Left ventricle myocardium inferior (tissue), 1 donor: ENCODE data around the gene AMN. TPM values are rescaled to one million over a fixed set of nuclear protein-coding genes. Genes with fewer than 3 reads are reported as not detected.

Source experiments
- DNase-seq: peaks from one replicate; pipeline ENCODE4 v3.0.0-alpha.2; 2020
- H3K27ac ChIP-seq: fragments of 200-600 bp; replicated peaks from 2 replicates; pipeline ENCODE4 v1.8.0; 2021
- H3K27me3 ChIP-seq: fragments of 200-600 bp; 2 replicates; pipeline ENCODE4 v1.8.0; 2021; ENCODE audit warnings: low read depth
- H3K36me3 ChIP-seq: fragments of 200-600 bp; 2 replicates; pipeline ENCODE4 v1.8.0; 2021
- H3K4me1 ChIP-seq: fragments of 200-600 bp; 2 replicates; pipeline ENCODE4 v1.8.0; 2021
- H3K4me3 ChIP-seq: fragments of 200-600 bp; 2 replicates; pipeline ENCODE4 v1.8.0; 2021; ENCODE audit warnings: mild to moderate bottlenecking, moderate library complexity
- H3K9me3 ChIP-seq: fragments of 200-600 bp; replicated peaks from 2 replicates; pipeline ENCODE4 v1.8.0; 2021
- CTCF ChIP-seq: fragments of 200-600 bp; IDR thresholded peaks from 2 replicates; pipeline ENCODE4 v1.8.0; 2021; ENCODE audit warnings: antibody characterized with exemption, mild to moderate bottlenecking, borderline replicate concordance
- intact Hi-C: fragments of 100-400 bp; cut with micrococcal nuclease; formaldehyde crosslinking; loops from one replicate; pipeline ENCODE4 v1.11.0; 2022
- total RNA-seq: library from RNA; stranded (reverse); fragmentation: NEBNext Ultra II Directional; extraction: Animal tissue kit (Norgen Biotek cat#: 25700); gene quantifications from one replicate; pipeline ENCODE4 v1.2.1, GENCODE V29; 2021
- donor health status: DM: no; HTN: yes; CAD: no; lungs with severe emphysema.

Gene AMN
- total RNA-seq, 1 donor from 2014 or later, result not detected

DNA sequence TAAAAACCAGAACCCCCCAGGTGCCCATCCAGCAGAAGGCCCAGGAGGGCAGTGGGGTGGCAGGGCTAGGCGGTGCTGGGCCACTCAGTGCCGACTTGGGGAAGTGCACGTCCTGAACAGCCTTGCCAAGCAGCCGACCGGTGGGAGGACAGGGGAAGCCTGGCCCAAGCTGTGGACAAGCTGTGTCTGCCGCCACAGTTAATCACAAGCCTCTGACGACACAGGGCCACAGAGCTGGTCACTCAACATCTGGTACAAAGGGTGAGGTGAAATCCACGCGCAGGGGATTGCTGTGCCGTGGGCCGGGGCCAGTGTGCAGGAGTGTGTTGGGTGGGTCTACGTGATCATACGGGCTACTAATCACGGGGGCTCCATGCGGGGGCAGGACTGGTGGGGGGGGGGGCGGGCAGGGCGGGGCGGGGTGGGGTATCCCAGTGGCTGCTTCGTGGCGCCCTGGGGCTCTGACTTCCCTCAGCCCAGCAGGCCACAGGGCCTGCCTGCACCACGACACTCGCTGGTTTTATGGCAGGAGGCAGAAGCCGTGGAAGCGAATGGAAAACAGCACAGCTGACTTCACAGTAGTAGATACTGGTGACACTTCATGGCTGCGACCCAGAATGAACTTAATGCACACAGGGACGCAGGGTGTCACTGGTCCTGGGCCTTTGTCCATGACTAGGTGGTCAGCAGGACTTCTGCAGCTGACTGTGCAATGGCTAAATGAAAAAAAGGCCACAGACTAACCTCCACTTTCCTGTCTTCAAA, 10.2 kb downstream of the AMN start:
- no peak for TF ChIP-seq CTCF
- DNase-seq, result no peak
- Histone ChIP-seq H3K27ac (no peak overlapping the region), H3K4me1 (peaks cover 30% of the 10 kb centered on the region), H3K27me3 (peaks cover 31% of the 10 kb centered on the region), H3K4me3 (no peak overlapping the region), H3K36me3 (peaks cover 49% of the 10 kb centered on the region), H3K9me3 (no peaks in the 10 kb centered on the region)
- intact Hi-C loops, result no loop called here

- TF ChIP-seq CTCF, result no peak
- H3K4me1 ChIP-seq, result peaks cover 21% of the 10 kb centered on the region
- no peaks in the 10 kb centered on the region for H3K9me3 ChIP-seq
- peaks cover 20% of the 10 kb centered on the region for H3K27me3 ChIP-seq
- no peak for DNase-seq
- peaks cover 60% of the 10 kb centered on the region for H3K36me3 ChIP-seq
- H3K27ac ChIP-seq, result no peak overlapping the region
- intact Hi-C loops, result no loop called here
- no peak overlapping the region for H3K4me3 ChIP-seq
These were observed 11.3 kb downstream of the AMN start for GRCh38 chr14:102933618-102934231.

DNA sequence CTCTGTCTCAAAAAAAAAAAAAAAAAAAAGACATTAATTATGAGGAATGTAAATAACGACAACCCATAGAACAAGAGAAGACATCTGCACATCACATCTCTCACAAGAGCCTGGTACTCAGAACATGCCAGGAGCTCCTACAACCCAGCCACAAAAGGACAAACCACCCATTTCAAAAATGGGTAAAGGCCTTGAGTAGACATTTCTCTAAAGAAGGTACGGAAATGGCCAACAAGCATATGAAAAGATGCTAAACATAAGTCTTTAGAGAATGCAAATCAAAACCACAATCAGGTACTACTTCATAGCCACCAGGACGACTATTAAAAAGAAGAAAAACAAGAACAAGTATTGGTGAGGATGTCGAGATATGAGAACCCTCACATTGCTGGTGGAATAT, 13.3 kb downstream of the AMN start:
- H3K4me1 ChIP-seq, result peaks cover under 1% of the 10 kb centered on the region
- no peak for TF ChIP-seq CTCF
- no peak overlapping the region for H3K27ac ChIP-seq
- H3K9me3 ChIP-seq, result no peaks in the 10 kb centered on the region
- H3K27me3 ChIP-seq, result no peaks in the 10 kb centered on the region
- peaks cover 80% of the 10 kb centered on the region for H3K36me3 ChIP-seq
- no peak for DNase-seq
- intact Hi-C loops, result no loop called here
- H3K4me3 ChIP-seq, result no peak overlapping the region

GRCh38 chr14:102937331-102938175, 15.1 kb downstream of the AMN start:
- intact Hi-C loops, result no loop called here
- no peak overlapping the region for H3K4me3 ChIP-seq
- peaks cover 12% of the 10 kb centered on the region for H3K4me1 ChIP-seq
- H3K27ac ChIP-seq, result no peak overlapping the region
- no peak for TF ChIP-seq CTCF
- no peaks in the 10 kb centered on the region for H3K9me3 ChIP-seq
- no peaks in the 10 kb centered on the region for H3K27me3 ChIP-seq
- H3K36me3 ChIP-seq, result peaks cover 93% of the 10 kb centered on the region
- no peak for DNase-seq

- intact Hi-C loops, result no loop called here
- Histone ChIP-seq H3K27me3 (no peaks in the 10 kb centered on the region), H3K36me3 (peaks cover 96% of the 10 kb centered on the region), H3K4me1 (peaks cover 12% of the 10 kb centered on the region), H3K9me3 (no peaks in the 10 kb centered on the region), H3K27ac (no peak overlapping the region), H3K4me3 (no peak overlapping the region)
- no peak for DNase-seq
- no peak for TF ChIP-seq CTCF
These were observed 15.7 kb downstream of the AMN start for GRCh38 chr14:102938191-102938590.
